ENCODE data around the gene KCP.

Gene KCP

DNA sequence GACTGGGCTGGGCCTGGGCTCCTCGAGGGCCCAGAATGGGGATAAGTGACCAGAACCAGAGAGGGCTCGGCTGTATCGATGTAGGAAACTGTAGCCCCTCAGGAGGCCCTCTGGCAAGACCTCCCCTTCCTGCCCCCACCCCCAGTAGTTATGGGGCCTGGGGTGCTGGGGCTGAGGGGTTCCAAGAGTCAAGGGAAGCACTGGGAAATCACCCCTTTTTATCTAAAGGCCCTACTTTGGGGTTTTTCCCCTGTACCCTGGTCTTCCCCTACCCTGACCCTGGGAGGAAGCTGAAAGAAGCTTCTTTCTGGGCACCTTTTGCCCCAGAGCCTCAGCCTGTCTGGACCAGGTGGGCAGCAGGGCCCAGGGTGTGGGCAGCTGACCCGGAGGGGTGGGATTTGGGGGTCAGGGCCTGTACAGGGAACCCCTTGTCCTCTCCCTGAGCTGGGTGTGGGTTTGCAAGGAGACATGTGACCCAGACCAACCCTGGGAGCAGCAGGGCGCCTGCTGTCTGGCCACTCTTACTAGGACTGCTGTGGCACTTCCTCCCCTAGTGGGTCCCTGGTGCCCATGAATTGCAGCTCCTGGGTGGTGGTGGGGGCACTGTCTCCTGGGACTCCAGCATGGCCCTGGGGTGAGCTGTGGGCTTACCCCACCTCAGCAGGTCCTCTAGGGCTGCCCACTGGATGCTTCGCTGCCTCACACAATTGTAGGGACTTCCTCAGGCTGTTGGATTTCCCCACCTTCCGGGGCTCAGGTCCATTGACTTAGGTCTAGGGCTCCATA lies 28.8 kb upstream of the KCP start:
- no peak for DNase-seq (ENCODE audit: low read depth in 2 of 2)

DNA sequence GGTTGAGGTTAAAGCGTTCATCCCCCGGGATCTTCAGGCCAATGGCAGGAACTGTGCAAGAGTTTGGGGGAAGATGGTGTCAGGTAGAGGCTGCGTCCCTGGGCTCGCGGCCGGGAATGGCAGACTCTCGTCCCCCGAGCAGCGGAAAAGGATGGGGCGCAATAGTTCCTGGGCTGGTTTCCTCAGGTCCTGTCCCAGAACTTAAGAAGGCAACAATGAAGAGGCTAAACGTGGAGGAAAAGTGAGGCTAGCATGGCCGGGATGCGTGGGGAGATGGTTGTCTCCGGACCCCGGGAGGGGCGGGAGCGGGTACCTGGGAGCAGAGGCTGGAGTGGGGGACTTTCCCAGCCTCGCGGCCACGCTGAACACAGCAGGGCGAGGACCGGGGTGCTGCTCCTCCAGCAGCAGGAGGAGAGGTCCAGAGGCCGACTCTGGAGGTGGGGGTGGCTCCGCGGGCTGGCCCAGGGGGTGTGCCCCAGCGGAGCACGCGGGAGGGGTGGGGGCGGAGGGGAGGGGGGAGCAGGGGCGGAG lies 28.1 kb upstream of the KCP start:
- DNase-seq (ENCODE audit: low read depth in 2 of 2), result no peak

DNA sequence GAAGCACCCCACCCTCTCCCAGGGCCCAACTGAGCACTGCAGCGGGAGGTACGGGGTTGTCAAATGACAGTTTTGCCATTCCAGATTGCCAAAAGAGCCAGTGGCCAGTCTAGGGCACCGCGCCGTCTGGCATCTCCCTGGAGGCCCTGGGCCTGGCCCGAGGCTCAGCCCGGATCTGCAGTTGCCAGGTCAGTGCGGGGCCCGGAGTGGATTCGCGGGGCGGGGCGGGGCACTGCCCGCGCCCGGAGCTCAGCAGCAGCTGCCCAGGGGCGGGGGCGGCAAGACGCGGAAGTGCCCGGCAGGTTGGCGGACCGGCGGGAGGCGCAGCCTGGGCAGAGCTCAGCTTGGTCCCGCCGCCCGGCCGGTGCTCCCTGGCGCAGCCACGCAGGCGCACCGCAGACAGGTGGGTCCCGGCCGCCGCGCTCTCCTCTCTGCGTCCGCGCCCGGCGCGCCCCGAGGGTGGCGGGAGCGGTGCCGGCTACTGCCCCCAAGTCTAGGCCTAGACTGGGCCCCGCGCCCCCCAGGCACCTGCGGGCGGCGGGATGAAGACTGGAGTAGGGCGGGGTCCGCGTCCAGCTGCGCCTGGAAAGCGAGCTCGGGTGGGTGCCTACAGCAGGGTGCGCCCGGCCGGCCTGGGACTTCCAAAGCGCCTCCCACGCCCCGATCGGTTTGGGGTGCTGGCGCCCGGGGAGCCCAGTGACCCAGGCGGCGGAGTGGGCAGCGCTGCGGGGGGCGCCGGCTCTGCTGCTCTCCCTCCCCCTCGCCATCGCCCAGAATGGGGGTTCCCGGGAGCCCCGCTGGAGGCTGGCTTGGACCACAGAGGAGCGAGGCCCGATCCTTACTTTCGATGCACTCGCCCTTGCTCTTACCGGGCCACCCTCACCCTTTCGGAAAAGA lies 27.4 kb upstream of the KCP start, which contains the start of gene IRF5:
Gene IRF5 (plus strand): TSS at position 281 of the 897 bp plus-strand sequence. CDS start 4,155 bp downstream, outside the sequence.
- no peak for DNase-seq (ENCODE audit: low read depth in 2 of 2)

DNA sequence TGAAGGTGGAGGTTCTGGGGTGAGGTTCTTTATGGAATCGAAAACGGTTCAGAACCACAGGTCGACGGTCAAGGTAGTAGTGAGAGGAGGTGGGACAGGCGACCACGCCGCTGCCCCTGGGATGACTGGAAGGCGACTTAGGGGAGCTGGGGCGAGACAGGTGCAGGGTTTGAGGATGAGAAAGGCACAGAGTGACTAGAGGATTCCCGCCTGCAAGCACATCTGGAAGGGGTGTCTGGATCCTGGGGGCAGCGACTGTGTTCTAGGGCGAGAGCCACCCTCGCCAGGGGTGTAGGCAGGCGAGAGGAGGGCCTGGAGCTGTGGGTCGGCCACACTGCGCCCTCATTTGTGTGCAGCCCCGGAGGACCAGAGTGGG lies 26.8 kb upstream of the KCP start:
- DNase-seq (ENCODE audit: low read depth in 2 of 2), result no peak

DNA sequence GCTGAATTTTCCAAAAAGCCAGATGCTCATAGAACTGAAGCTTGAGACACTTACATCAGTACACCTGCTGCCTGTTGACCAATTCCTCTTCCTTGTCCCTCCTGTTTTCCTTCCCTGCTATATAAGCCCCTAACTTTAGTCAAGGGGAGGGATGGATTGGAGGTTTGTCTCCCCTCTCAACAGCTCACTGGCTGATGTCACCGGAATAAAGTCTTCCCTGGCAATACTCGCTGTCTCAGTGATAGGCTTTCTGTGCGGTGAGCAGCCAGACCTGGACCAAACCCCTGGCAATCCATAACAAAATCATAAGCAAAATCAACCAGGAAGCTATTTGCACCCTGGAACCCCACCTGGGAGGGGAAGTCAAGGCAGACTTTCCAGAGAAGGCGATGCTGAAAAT lies 26.3 kb upstream of the KCP start:
- DNase-seq (ENCODE audit: low read depth in 2 of 2), result no peak

DNA sequence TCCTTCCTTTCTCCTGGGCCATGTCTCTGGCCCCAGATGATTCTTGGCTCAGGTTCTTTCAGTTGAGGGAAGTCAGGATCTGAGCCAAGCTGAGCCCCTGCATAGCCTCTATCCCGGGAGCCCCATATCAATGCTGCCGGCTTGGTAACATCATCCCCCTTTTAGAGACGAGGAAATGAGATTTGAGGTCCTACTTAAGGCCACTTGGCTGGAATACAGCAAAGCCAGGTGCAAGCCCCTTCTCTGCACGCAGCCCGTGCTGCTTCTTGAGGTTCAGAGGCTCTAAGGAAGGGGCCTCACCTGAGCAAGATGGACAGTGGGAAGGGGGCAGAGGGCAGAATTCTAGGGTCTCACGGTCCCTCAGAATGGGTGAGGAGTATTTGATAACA lies 24.8 kb upstream of the KCP start:
- no peak for DNase-seq (ENCODE audit: low read depth in 2 of 2)

DNA sequence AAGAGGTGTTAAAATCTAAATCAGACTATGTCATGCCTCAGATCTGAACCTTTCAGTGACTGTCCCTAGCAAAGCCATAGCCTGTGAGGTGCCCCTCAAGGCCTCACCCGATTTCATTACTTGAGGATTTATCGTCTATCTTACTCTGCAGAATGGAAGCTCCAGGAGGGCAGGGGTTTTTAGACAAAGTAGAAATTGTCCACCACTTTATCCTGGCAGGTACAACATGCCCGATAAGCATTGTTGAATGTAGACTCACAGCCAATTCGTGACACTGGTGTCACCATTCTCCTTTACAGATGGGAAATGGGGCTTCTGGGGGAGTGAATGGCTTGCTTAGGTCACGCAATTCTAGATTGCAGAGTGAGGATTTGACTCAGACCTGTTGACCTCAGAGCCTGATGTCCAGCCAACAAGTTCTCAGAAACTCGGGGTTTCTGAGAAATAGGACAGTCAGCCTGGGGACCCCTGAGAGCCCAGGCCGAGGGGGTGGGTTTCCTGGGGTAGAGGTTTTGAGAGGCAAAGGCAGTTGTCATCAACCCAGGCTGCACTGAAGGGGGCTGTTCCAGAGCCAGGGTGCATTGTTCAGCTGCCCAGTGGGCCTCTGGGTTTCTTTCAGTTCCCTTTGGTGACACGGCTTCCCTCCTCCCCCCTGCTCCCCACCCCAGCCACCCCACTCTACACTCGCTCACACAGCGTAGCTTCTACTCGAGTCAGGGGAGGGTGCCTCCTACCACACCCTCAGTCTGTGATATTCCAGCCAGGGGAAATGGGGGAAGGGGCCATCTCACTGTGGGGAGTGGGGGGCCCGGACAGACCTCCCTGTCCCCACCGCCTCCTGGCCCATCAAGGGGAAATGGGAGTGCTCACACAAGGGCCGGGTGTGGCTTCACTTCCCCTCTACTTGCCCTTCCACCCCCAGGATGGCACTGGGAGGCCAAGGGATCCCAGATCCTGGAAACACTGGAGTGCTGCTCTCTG lies 24.1 kb upstream of the KCP start:
- DNase-seq (ENCODE audit: low read depth in 2 of 2), result no peak

DNA sequence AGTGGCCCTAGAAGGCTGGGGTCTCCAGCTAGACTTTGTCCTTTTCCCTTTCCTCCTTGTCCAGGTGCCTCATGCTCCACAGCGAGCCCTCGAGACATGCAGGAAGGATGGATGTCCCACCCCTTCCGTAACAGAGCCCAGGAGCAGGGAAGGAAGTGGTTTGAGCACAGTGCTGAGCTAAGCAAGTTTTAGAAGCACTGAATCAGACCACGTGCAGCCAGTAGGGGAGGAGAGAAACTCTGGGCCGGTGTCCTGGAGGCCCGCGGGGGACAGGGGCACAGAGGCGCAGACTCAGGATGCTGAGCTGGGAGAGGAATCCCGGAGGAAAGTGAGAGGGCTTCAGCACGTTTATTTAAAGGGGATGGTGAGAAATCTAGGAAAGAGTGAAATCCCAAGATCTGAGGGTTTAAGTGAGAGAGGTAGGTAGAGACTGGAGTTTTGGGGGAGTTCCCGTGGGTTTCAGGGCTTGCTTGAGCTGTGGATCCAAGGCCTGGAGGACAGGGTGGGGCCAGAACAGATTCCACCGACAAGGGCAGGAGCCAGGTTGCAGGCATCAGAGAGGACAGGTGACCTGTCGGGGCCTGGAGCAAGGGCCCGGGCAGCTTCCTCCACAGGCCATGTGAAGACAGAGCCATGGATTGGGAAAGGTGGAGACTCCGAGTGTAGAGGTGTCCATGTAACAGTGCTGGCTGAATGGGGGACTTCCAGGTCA lies 22.8 kb upstream of the KCP start:
- no peak for DNase-seq (ENCODE audit: low read depth in 2 of 2)

DNA sequence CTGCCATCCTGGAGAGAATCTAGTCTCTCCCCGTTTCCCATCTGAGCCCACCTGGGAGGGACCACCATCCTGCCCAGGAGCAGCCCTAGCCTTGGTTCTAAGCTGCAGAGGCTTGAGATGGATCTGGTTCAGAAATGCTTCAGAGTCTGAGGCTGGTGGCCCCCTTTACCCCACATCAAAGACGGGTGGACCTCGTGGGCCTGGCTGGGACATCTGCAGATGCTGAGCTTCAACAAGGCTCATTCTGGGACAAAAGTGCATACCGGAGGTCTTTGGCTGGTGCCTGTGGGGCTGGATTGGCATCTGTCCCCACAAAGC lies 22.3 kb upstream of the KCP start:
- DNase-seq (ENCODE audit: low read depth in 2 of 2), result no peak

DNA sequence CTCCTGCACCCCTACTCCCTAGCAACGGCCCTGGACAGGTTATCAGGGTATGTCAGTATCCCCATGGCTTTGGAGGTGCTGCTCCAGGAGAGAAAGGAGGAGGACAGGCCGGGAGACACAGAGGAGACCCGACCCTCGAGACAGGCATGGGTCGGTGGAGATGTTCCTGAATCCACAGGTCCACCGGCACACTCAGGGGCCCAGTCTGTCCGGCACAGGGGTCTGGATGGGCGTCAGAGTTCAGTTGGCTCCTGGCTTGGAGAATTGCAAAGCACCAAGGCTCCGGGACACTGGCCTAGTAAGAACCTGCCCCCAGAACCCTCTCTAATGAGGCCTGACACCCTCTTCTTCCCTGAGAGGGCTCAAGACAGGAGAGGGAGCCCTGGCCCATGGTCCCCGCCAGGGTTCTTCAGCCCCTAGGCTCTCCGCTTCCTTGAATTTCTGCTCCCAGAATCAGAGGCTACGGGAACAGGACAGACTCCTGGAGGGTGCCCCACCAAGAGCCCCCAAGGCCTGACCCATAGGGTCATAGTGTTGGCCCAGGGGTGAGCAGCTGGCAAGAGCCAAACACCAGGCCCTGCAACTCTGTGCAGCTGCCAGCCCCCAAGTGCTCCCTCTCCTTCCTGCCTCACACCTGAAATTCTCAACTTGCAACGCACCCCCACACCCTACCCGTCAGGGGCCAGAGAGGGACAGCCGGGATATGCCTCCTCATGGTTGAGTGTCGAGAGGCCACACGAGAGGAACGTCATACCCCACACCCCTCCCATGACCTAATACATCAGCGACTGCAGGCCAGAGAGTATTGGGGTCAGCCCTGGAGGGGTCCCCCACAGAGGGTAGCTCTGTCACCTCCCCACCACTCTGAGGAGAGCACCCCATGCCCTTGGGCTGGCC lies 21.7 kb upstream of the KCP start:
- DNase-seq (ENCODE audit: low read depth in 2 of 2), result no peak

DNA sequence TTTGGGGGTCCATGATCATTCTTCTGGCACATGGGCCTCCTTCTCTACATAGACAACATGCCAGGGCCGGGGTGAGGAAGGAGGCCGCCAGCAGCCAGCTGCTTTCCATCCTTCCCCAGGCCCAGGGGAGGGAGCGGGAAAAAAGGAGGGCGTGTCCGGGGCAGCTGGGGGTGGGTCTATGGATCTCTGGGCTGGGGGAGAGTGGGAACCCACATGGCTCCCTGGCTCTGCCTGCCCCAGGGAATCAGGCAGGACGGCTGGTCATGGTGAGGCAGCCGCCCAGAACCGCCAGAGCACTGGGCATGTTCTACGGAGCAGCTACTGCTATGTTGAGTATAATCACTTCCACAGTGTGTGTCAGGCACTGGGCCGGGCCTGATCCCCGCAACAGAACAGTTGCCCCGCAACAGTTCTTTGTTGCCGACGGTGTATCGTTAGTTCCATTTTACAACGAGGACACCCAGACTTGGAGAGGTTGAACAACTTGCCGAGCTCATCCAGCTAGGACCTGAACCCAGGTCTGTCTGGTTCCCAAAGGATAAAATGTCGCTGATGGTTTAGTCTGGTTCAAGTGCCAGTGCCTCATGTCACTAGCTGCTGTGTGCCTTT lies 20.8 kb upstream of the KCP start:
- DNase-seq (ENCODE audit: low read depth in 2 of 2), result no peak

DNA sequence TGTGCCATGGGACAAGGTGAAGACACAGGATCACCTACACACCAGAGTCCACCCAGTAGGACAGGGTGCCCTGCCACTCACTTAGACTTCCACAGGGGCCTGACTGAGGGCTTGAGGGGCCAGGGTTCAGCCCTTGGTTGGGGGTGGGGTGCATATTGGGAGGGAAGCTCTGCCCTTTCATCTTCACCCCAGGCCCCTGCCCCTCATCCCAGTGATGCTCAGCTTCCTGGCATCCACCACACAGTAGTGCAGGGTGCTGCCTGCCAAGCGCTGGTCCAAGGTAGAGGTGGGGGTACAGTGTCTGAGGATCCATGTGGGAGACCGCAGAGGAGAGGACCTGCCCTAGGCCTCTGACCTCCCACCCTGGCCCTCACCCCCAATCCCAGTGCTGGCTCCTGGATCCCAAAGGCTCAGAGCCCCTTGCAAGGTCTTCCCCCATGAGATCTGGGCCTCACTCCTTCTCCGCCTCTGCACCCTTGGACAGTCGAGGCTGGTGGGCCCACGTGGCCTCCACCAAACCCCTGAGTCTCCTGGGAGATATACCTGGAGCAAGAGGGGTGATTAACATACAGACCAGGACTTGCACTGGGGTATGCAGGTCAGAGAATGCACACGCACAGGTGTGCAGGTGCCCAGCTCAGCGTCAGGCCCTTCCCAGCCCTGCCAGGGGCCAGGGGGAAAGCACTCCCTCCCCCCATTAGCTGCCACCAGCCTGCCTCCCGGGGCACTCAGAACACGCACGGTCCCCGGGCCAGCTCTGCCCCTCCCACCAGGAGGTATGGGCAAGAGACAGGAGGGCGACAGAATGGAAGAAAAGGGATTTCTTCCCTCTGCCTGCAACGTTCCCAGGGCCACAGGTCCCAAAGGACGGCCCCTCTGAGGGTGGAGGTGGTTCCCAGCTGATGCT lies 18.6 kb upstream of the KCP start:
- no peak for DNase-seq (ENCODE audit: low read depth in 2 of 2)

DNA sequence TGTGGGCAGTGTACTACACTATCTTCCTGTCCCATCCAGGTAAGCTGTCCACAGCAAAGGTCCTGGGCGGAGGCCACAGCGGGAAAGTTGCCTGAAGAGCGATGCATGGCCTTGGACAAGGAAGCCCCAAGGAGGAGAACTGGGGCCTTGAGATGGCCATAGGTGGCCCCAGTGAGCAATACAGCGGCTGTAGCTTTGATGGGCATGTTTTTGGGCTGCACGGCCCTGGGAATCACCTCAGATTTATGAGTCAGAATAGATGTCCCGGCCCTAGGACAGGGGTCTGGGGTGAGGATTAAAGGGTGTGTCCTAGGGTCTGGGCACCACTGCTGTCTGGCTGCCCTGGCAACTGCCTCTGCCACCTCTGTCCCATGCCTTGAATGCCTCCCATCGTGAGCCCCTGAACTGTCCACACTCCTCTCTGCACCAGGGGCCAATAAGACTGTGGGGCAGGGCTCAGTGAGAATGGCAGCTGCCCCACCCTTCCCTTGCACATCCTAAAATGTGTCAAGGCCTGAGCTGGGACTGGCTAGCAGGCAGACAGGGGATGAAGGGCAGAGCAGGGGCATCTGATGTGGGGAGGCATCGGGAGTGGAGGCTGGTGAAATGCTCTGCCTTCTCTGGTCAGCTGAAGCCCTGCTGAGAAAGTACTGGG lies 17.8 kb upstream of the KCP start:
- no peak for DNase-seq (ENCODE audit: low read depth in 2 of 2)

DNA sequence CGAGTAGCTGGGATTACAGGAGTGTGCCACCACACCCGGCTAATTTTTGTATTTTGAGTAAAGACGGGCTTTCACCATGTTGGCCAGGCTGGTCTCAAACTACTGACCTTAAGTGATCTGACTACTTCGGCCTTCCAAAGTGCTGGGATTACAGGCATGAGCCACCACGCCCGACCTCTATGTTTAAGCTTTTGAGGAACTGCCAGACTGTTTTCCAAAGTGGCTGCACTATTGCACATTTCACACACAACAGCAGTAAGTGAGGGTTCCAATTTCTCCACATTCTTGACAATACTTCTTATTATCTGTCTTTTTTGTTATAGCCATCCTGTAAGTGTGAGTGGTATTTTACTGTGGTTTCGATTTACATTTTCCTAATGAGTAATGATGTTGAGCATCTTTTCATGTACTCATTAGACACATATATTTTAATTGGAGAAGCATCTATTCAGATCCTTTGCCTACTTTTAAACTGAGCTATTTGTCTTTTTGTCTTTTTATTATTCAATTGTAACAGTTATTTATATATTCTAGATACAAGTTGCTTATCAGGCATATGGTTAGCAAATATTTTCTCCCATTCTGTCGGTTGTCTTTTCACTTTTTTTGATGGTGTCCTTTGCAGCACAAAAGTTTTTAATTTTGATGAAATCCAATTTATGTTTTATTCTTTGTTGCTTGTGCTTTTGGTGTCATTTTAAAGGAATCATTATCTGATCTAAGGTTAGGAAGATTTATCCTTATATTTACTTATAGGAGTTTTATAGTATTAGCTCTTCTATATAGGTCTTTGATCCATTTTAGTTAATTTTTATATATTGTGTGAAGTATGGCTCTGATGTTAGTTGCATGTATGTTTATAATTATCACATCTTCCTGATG lies 14.4 kb upstream of the KCP start:
- no peak for DNase-seq (ENCODE audit: low read depth in 2 of 2)

DNA sequence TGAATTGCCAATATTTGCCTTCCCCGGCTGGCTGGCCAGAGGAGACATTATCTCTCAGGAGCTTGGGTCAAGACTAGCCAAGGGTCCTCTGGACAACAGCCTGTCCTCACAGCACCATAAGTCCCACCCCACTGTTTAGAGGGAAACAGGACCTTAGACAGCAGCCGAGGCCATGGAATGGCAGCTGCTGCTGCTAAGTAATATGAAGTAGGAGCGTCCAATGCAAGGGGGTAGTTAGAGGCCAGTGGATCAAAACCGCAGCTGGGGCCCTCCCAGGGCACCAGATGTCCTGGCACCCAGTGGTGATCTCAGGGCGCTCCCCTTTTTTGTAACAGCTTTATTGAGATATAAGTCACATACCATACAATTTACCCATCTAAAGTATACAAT lies 12.9 kb upstream of the KCP start:
- DNase-seq (ENCODE audit: low read depth in 2 of 2), result no peak

DNA sequence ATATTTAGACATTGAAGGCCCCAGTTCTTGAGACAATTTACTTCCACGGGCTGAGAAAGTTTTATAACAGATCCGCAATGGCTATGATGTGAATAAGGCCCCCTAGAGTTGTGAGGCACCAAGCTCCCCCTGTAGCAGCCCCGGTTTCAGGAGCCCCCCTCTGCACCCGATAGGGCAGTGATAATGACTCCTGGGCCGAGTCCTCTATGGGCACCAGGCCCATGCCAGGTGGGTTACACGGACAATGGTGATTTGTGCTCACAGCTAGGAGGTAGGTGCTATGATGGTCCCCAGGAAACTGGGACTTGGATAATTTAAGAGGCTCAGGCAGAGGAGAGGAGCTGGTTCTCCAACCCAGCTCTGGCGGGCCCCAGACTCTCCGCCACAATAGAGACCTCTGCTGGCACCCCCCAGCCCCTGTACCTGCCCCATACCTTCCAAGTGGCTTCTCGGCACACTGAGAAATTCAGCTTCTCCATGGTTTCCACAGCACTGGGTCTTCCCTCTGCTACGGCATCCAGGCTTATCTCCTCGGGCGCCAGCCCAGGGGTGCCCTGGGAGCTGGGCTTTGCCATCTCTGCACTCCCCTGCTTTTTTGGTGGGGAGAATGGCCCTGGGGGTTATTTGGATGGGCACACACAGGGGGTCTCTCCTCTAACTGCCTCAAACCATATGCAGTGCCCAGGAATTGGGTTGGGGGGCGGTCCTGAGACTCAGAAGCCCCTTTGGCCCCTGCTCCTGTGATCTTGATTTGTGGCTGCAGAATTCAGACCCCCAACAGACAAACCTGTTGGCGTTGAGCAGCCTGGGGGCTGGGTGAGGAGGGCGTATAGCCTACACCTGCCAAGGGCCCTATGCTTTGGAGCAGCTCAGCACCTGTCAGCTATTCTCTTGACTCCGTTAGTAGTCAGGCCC lies 12.2 kb upstream of the KCP start:
- DNase-seq (ENCODE audit: low read depth in 2 of 2), result no peak

Data from stimulated activated CD4-positive, alpha-beta T cell treated with anti-CD3 and anti-CD28 coated beads, Interleukin-1b, Interleukin-23, amount 100 ng/mL, for 1 hour (primary cell).